Occipital lobe (tissue), 2 donors: ENCODE measurements around the gene AMIGO1. TPM values are rescaled to one million over a fixed set of nuclear protein-coding genes. Genes with fewer than 3 reads are reported as not detected.

ENCODE experiments used
- DNase-seq: peaks from one replicate; lab custom pipeline; 2025; lab: John Stamatoyannopoulos, UW
- total RNA-seq: library from RNA; depleted of rRNA; stranded (reverse); fragments of >200 nt; gene quantifications from one replicate; pipeline ENCODE4 v1.2.3, GENCODE V29; 2014

AMIGO1 gene
- total RNA-seq, 1 donor from 2014 or later, result 10.3 TPM

DNA sequence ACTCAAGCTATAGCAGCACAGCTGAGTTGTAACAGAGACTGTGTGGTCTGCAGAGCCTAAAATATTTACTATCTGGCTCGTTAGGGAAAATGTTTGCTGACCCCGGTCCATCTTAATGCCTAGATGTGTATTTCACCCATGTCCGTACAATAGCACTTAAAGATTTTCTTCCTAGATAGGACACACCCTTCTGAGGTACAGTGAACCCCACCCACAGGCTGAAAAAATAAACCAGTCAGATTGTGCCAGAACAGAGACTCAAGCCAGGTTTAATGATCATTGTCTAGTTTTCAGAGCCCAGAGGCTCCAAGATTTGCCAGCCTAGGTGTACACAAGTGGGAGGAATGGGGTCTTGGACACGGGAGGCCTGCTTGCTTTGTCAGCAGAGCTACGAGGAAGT lies 5.6 kb downstream of the AMIGO1 start:
- DNase-seq, result no peak

DNA sequence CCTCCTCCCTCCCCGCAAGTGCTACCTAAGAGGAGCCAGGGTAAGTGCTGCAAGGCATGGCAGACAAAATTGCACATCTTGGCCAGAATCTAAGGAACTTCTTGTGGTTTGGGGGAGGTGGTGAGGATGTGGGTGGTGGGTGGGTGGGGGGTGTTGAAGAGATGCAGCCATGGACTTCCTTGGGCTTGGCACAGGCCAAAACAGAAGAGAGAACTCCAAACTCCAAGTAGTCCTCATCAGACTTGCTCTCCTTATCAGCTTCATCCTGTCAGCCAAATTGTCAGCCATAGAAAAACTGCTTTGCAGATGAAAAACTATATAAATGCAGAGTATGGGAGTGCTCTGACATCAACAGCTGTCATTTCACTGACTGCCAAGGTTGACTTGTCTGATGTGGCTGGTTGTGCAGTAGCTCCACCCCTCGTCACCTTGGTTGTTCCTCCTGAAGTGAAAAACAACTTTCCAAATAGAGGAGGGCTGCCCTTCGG lies 7.1 kb downstream of the AMIGO1 start:
- no peak for DNase-seq

DNA sequence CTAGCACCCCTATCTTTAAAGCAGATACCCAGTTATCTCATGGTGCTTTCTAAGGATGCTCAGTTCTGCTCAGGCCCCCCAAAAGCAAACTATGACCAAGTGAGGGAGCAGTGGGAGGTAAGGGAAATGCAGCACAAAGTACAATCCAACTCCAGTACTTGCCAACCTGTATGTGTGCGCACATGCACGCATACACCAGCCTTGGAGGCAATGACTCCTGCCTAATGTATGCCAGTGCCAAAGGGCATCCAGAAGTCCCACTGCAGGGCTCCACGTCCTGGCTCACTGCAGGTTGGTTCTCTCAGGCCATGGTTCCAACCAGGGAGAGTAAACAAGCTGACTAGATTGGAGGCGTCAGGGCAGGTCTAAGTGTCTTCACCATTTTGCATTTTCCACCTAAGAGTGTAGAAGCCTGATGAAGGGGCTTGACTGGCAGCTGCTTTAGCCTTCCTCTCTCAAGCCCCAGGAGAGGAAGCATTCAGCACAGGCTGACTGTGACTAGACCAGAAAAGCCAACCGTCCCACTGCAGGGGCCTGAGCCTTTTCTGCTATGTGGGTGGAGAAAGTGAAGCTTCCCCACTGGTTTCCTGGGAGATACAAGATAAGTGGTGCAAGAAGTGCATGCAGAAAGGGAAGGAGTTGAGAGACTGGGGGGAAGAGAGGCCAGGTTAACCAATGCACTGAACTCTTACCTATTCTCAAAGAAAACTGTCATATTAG lies 7.7 kb downstream of the AMIGO1 start:
- DNase-seq, result no peak

DNA sequence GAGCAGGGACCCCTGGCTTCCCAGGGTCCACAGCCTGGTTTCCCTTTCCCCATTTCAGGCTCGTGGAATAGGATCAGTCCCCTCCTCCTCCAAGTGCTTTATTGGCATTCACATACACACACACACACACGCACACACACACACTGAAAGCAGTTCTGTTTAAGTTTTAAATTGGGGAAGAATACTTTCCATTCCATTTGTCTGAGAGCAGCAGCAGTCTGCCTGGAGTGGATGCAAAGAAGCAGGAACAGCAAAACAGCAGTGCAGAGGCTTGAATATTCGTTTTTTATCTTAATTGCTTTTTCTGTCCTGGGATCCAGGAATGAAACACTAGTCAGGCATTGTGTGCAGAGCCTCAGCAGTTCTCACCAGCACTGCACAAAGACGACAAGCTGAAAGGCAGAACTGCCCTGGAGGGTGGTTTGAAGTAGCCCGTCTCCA lies 8.6 kb downstream of the AMIGO1 start:
- DNase-seq, result no peak

DNA sequence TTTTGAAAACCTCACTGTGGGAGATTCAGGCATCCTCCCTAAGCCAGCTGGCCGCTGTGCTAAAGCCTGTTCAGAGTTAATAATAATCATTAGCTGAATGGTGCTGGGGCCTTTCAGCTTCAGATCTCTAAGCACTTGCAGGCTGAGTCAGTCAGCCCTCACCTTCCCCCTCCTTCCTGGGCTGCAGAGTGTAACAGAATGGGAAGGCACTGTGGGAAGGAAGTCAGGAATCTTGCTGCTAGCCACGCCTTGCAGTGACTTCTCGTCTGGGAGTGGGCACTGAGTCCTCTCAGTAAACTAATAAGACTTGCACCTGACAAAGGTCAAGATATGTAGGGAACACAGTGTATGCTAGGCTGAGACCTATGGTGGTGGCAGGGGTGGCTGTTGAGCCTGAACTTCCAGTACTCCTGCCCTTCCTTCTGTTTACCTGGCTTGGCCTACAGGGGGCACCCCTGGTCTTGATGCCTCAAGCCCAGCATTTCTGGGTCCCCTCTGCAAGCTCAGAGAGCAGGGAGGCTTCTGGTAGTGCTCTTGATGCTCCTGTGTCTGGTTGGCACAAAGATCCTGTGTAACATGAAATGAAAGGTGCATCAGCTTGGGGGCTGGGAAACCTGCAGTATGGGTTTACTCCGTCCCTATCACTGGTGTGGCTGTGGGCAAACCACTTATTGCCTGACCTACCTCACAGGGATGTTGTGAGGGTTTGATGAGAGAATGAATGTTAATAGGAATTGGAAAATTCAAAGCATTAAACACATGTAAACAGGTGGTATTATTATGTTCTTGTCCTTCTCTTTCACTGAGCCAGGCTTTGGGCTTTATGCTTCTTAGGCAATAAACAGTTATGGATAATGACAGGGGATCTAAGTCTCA lies 9.6 kb downstream of the AMIGO1 start:
- DNase-seq, result no peak

DNA sequence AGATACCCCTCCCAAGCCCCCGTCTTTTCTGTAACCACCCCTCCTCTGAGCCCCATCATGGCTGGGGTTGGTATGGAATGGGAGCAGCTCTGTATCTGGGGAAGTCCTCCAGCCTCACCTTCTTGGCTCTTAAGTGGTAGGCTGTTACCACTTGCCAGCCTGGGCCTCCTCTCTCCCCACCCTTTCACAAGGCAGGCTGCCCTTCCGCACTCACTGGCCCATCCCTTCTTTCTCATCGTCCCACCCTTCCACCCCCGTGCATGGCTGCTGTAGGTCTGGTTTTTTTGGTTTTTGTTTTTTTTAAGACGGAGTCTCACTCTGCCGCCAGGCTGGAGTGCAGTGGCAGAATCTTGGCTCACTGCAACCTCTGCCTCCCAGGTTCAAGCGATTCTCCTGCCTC lies 10.4 kb downstream of the AMIGO1 start:
- no peak for DNase-seq

DNA sequence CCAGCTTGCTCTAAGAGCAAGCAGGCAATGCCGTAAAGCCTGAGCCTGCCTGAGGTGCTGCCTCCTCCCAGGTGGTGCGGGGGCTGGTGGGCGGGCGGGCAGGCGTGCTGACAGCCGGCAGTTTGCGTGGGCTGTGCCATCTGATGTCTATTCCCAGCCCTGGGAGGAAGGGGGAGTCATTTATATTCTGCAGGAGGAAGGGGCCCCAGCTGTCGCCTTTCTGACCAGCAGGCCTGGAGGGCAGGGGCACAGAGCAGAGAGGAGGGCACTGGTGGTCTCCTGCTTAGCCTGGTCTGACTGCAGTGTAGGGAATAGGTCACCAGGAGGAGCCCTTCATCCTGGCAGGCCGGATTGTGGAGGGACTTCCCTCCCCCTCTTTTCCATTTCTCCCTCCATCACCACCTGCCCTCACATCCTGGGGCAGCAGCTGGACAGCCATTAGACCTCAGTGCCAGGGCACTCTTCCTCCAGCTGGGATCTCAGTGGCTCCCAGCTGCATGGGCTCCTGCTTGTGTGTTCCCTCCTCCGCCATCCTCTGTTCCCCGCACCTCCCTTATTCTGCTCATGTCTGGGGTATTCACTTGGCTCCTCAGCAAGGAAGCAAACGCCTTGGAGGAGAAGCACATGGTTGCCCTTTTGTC lies 11.2 kb downstream of the AMIGO1 start:
- DNase-seq, result peak; percentile 50

DNA sequence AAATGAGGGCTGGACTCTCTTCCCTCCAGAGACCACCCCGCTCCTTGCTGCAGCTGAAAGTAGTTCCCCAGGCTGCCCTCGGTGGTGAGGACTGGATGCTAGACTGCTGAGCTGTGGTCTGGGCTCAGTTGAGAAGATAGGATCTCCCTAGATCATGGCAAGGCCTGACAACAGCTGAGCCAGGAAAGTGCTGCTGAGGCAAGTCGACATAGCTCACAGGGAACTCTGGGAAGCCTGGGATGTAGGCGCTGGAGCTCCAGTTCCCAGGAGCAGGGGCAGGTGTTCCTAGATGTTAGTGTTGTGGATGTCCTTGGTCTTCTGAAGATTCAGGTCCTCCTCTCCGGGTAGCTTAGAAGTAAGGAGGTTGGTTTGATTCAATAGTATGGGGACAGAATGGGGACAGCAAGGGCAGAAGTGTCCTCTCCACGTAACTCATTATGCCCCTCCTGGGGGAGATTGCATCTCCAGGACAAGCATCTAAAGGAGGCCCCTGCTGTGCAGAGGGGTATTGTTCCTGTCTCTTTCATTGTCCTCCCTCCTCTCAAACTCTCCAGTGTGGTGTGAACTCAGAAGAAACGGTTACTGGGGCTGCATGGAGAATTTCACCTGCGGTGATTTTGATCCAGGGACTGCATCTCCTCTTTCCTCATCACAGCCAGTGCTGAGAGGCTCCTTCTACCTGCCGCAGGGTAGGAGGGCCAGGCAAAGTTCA lies 11.9 kb downstream of the AMIGO1 start:
- no peak for DNase-seq

DNA sequence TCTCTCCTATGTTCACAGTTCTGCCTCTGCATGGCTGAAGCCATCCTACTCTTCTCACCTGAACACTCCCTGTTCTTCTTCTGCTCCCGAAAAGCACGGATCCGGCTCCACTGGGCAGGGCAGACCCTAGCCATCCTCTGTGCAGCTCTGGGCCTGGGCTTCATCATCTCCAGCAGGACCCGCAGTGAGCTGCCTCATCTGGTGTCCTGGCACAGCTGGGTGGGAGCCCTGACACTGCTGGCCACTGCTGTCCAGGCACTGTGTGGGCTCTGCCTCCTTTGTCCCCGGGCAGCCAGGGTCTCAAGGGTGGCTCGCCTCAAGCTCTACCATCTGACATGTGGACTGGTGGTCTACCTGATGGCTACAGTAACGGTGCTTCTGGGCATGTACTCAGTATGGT lies 13.8 kb downstream of the AMIGO1 start:
- DNase-seq, result no peak

DNA sequence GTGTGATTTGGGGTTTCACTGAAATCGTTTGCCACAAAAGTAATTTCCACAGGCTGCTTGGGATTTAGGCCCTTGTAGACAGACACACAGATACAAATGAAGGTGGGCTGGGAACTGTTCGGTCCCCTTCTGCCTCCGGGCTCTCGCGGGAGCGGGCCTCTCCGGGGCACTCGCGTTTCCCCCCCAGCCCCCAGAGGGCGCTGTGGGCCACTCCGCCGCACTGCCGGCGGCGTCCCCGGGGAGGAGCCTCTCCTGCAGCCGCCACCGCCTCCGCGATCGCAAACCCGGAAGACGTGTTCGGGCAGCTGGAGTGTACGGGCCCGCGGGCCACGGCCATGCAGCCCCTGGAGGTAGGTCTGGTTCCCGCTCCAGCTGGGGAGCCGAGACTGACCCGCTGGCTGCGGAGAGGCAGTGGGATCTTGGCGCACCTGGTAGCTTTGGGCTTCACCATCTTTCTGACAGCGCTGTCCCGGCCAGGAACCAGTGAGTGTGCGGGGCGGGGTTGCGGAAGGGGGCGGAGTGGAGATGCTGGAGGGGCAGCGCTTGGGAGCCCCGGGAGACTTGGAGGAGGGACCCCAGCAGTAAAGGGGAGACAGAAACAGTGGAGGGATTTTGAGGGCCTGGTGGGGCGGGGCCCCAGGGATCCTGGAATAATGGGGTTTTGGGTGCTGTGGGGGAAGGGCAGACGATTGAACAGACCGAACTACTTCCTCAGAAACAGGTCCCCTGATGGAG lies 15.6 kb downstream of the AMIGO1 start, which contains the start of gene CYB561D1:
Gene CYB561D1 (plus strand): TSS at position 290 of the 735 bp plus-strand sequence. CDS start 46 bp downstream, at position 336.
- peak; percentile 83 for DNase-seq

DNA sequence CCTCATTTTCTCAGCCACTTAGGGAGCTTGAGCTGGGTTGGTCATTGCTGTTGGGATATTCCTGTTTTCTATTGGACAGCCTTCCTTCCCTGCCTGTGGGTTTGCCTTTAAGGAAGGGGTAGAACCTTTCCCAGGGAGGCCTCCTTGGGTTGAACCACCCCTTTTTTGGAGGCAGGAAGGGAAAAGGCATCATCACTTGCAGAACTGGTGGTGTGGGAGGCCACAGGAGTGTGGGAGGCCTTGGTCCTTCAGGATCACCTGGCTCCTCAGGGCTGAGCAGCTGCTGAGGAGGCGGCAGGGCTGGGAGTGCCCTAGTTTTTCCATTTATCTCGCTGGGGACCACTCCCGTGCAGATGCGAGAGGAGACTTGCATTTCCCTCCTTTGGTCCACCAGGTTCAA lies 16.3 kb downstream of the AMIGO1 start:
- no peak for DNase-seq

DNA sequence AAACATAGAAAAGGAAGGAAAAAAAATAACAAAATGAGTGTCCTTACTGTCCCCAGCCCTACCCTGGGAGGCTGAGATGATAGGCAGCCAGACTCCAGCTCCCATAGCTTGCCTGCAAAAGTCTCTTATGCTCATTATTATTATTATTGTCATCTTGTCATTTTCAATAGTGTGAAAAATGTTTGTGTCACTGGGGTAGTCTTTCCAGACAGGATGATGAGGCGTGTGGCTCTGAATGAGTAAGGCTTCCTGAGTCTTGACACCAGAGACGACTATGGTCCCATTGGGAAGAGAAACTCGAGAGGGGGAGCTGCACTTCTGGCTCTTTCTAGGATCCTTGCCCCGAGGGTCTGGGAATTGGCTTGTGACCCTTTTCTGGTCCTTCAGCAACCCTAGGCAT lies 16.7 kb downstream of the AMIGO1 start:
- no peak for DNase-seq

DNA sequence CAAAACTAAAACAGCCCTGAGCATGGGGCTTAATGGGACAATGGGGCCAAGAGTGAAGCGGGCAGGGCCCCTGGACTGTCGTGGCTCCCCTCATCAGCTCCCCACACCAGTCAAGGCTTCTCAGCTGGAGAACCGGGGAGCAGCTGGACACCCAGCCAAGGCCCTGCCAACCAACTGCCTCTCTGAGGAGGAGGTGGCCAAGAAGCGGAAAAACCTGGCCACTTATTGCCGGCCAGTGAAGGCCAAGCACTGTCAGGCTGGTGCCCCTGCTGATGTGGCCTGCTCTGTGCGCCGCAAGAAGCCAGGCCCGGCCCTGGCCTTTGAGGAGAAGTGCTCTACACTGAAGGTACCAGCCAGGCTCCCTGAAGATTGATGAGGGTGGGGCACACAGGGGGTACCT lies 18.2 kb downstream of the AMIGO1 start:
- no peak for DNase-seq

DNA sequence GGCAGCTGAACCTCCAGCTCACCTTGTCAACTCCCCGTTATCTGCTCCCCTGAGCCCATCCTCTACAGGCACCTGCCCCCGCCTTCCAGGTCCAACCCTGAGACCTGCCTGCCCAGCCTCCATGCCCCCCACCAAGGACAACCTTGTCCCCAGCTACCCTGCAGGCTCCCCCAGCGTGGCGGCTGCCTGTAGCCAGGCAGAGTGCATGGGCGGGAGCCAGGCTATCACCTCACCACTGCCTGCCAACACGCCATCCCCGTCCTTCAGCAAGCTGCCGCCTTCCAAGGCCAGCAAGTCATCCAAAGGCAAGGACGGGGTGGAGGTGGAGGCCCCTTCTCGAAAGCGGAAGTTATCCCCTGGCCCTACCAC lies 18.6 kb downstream of the AMIGO1 start:
- no peak for DNase-seq

DNA sequence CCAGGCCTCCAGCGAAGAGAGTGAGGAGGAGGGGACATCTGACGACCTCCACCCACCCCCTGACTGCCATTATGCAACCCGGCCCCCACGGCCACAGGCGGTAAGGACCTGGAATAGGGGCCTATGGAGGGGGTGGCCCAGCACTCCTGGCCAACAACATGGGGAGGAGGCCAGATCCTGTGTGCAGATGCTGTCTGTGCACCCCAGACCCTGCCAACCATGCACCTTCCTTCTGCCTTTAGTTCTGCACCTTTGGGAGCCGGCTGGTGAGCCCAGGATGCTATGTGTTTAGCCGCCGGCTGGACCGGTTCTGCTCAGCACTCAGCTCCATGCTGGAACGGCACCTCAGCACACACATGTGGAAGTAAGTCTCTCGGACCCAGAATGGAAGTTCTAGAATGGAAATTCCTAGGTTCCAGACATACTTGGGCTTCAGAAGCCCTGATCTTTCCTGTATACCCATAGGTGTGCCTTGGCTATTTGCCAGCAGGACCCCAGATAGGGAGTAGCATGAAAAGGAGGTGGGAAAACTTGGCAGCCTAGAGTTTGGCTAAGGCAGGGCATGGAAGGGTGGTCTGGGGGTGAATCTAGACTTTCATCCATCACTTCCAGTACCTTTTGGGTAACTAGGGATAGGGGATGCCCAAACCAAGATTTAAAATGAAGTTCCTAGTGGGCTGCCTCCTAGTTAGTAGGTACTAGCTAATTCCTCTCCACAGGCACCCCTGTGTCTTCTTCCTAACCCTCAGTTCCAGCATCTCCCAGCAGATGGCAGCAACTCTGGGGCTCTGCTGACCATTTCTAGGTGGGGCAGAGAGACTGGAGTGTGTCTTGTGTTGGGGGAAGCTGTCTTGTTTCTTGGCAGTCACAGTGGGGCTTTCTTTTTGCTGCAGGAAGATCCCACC lies 19.2 kb downstream of the AMIGO1 start:
- DNase-seq, result peak; percentile 66

DNA sequence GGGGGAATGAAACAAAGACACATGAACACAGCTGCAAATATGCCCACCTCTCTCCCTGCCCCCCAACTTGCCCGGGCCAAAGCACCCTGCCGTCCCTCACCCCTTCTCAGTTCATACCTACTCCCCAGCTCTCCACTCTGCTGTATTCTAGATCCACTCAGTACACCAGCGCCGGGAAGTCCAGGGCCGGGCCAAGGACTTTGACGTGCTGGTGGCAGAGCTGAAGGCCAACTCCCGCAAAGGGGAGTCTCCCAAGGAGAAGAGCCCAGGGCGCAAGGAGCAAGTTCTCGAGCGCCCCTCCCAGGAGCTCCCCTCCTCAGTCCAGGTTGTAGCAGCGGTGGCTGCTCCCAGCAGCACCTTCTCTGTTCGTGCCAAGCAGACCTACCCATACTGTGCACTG lies 20.8 kb downstream of the AMIGO1 start:
- no peak for DNase-seq

DNA sequence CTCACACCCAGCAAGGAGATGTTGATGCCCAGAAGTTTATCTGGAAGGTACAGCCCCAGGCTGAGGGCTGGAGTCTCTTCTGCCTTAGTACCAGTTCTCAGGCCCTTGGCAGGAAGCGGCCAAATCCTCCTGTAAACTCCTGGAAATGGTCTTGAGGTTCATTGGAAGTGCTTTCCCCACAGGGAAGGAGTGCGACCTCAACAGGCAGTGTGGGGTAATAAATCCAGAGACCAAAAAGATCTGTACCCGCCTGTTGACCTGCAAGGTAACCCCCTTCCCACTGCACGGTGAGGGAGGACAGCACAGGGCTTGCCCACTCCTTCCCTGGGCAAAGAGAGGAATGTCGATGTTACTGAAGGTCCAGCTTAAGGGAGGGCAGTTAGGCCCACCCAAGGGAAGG lies 21.3 kb downstream of the AMIGO1 start:
- DNase-seq, result no peak

DNA sequence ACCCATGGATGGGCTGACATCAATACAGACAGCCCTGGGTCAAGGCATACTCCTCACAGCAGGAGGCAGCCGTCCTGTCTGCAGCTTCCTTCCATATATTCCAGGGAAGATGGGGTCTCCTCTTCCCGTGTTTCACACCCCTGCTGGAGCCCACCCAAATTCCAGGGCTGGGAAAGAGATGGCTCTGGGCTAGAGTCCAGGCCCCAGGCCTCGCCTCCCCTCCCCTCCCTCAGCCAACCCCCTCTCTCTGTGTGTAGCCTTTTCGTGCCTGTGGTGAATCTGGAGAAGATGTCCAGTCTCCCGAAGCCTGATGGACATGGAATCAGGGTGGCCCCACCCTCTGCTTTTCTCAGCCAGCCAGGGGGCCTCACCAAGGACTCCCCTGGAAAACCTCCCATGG lies 22.3 kb downstream of the AMIGO1 start:
- DNase-seq, result no peak

DNA sequence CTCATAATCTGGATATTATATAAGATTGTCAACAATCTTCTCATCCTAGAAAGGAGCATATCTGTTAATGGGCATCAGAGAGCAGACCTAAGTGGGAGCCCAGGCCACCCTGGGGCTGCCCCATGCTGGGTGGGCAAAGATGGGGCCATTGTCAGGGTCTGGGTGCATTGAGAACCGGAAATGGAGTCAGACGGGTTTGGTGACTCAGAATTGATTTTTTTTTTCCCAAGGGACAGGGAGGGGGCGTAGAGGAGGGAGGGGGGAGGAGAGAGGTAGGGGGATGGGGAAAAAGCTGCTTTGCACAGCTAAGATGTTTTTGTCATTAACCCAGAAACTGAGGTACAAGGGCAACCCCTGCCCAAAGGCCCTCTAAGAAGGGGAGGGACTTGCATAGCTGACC lies 24.5 kb downstream of the AMIGO1 start:
- DNase-seq, result no peak

DNA sequence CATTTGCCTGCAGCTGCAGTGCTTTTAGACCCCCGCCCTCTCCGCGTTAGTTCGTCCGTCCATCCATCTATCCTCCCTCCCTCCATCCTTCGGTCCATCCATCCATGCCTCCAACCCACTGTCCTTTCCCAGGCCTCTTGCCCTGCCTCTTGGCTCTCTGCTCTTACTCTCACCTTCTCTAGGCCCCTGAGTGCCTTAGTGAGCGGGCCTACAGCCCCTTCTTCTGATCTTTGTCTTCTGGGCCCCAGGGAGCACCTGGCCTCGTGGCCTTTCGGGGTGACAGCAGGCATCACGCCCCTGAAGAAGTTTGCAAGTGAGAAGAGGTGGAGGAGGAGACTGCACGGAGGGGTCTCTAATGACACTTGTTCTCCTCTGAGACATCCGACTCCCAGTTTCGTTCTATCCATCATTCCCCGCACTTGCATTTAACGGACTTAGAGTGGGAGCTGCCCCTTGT lies 25.0 kb downstream of the AMIGO1 start:
- DNase-seq, result no peak
